Stimulated activated memory B cell treated with anti-CD40 and anti-IgM and Interleukin-4, amounts not matched to agents 10 μg/mL and 1 μg/mL and 100 μg/mL, for 72 hours (primary cell): ENCODE data around the gene EVC2.

Experiments
- ATAC-seq: fragments of 150-1000 bp; cut with Tn5 transposase; 2 replicates; pipeline ENCODE4 v1.10.0; 2021
- H3K27ac Mint-ChIP-seq: one replicate; pipeline ENCODE4 v1.8.0; 2022; ENCODE audit warnings: mild to moderate bottlenecking, mixed read lengths
- H3K27me3 Mint-ChIP-seq: one replicate; pipeline ENCODE4 v1.8.0; 2022; ENCODE audit warnings: mixed read lengths
- H3K36me3 Mint-ChIP-seq: one replicate; pipeline ENCODE4 v1.8.0; 2022; ENCODE audit warnings: mixed read lengths
- H3K4me1 Mint-ChIP-seq: one replicate; pipeline ENCODE4 v1.8.0; 2022; ENCODE audit warnings: mixed read lengths
- H3K4me3 Mint-ChIP-seq: one replicate; pipeline ENCODE4 v1.8.0; 2022; ENCODE audit warnings: mild to moderate bottlenecking, moderate library complexity, mixed read lengths
- H3K9me3 Mint-ChIP-seq: one replicate; pipeline ENCODE4 v1.8.0; 2022; ENCODE audit warnings: mixed read lengths

Gene EVC2

DNA sequence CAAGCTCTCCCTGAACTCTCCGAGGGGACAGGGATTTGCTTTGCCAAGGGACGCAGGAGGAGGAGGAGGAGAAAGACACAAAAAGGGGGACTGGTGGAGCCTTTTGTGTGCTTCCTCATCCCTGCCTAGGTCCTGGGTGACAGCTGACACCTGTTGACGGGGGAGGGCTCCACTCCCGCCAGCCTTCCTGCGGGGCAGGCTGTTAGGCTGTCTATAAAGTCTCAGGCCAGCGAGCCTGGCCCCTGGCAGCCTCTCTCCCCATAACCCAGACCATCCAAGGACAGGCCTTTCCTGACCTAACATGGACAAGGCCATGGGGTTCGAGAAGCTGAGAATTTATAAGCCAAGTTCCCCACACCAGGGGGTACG, 832 bp upstream of the EVC2 start:
- H3K4me1 Mint-ChIP-seq = peaks cover 6% of the 10 kb centered on the region
- no peaks in the 10 kb centered on the region for H3K36me3 Mint-ChIP-seq
- H3K27me3 Mint-ChIP-seq = peaks cover 51% of the 10 kb centered on the region
- H3K4me3 Mint-ChIP-seq = no peak overlapping the region
- H3K27ac Mint-ChIP-seq = no peak overlapping the region
- H3K9me3 Mint-ChIP-seq = peaks cover 7% of the 10 kb centered on the region
- ATAC-seq = no peak

GRCh38 chr4:5707778-5708448, 446 bp downstream of the EVC2 start:
- H3K4me3 Mint-ChIP-seq = peak overlapping the region; percentile 27
- peaks cover 12% of the 10 kb centered on the region for H3K9me3 Mint-ChIP-seq
- H3K27ac Mint-ChIP-seq = no peak overlapping the region
- H3K4me1 Mint-ChIP-seq = peaks cover 6% of the 10 kb centered on the region
- peaks cover 44% of the 10 kb centered on the region for H3K27me3 Mint-ChIP-seq
- no peak for ATAC-seq
- no peaks in the 10 kb centered on the region for H3K36me3 Mint-ChIP-seq

DNA sequence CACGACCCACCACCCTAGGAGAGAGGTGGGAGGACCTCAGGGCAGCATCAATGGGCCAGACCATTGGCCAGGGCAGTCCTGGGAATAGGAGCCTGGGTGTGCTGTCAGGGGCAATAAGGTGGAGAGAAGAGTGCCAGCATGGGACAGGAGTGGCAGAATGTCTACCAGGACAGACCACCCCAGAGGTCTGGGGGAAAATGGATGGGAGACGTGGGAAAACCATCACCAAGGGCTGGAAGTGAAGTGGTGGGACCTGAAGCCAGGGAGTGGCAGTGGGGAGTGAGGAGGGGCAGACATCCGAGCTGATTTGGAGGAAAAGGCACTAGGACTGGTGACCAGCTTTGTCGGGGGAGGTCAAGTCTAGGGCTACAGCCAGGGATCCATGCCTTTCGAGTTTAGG, 993 bp downstream of the EVC2 start:
- no peak for ATAC-seq
- peaks cover 45% of the 10 kb centered on the region for H3K27me3 Mint-ChIP-seq
- H3K9me3 Mint-ChIP-seq = peaks cover 9% of the 10 kb centered on the region
- H3K4me3 Mint-ChIP-seq = no peak overlapping the region
- peaks cover 6% of the 10 kb centered on the region for H3K4me1 Mint-ChIP-seq
- H3K27ac Mint-ChIP-seq = no peak overlapping the region
- H3K36me3 Mint-ChIP-seq = no peaks in the 10 kb centered on the region

DNA sequence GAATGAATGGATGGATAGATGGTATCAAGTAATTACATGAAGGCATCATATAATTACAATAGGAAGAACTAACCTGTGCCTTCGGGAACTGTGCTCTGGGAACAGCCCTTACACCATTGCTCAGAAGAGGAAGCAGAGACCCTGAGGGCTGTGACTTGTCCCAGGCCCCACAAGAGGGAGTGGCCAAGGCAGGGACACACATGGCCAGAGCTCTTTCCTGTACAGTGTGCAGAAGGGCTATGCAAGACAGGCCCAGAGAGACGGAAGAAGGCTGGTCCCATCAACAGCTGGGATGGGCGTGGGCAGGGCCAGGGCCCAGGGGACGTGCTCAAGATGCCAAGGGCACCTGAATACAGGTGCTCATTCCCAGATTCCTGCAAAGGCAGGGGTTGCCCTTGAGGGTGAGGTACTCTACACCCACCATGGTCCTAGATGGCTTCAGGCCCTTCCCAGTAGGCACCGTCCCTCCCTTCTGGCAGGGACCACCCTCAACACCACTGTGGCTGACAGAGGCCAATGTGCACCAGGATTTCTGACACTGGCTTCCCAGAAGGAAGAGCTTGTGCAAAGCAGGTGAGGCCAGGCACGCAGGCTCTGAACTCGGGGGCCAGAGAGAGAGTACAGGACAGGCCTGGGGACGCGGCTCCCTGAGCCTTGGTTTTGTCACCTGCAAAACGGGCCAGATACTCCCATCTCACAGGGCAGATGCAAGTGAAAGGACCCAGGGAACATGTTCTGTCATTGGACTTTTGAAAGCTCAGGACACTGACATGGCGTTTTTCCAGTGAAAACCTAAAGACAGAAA, 1.7 kb downstream of the EVC2 start:
- no peak overlapping the region for H3K4me3 Mint-ChIP-seq
- peaks cover 6% of the 10 kb centered on the region for H3K4me1 Mint-ChIP-seq
- H3K27me3 Mint-ChIP-seq = peaks cover 52% of the 10 kb centered on the region
- ATAC-seq = no peak
- H3K36me3 Mint-ChIP-seq = no peaks in the 10 kb centered on the region
- H3K9me3 Mint-ChIP-seq = peaks cover 13% of the 10 kb centered on the region
- no peak overlapping the region for H3K27ac Mint-ChIP-seq

GRCh38 chr4:5705647-5706320, 2.6 kb downstream of the EVC2 start:
- ATAC-seq = no peak
- Mint-ChIP-seq H3K27ac (no peak overlapping the region), H3K4me1 (peaks cover 5% of the 10 kb centered on the region), H3K27me3 (peaks cover 53% of the 10 kb centered on the region), H3K36me3 (no peaks in the 10 kb centered on the region), H3K9me3 (peaks cover 15% of the 10 kb centered on the region), H3K4me3 (no peak overlapping the region)

- H3K36me3 Mint-ChIP-seq = no peaks in the 10 kb centered on the region
- no peak for ATAC-seq
- H3K4me1 Mint-ChIP-seq = no peaks in the 10 kb centered on the region
- H3K4me3 Mint-ChIP-seq = no peak overlapping the region
- H3K9me3 Mint-ChIP-seq = peaks cover 15% of the 10 kb centered on the region
- no peak overlapping the region for H3K27ac Mint-ChIP-seq
- peaks cover 38% of the 10 kb centered on the region for H3K27me3 Mint-ChIP-seq
Measured at GRCh38 chr4:5704276-5704675, 4.1 kb downstream of the EVC2 start.

- Mint-ChIP-seq H3K9me3 (peaks cover 15% of the 10 kb centered on the region), H3K4me1 (no peaks in the 10 kb centered on the region), H3K27ac (no peak overlapping the region), H3K27me3 (peaks cover 34% of the 10 kb centered on the region), H3K4me3 (no peak overlapping the region), H3K36me3 (no peaks in the 10 kb centered on the region)
- ATAC-seq = no peak
Measured at GRCh38 chr4:5703831-5704230, 4.5 kb downstream of the EVC2 start.

- Mint-ChIP-seq H3K27me3 (peaks cover 23% of the 10 kb centered on the region), H3K4me3 (no peak overlapping the region), H3K27ac (no peak overlapping the region), H3K4me1 (no peaks in the 10 kb centered on the region), H3K9me3 (peaks cover 15% of the 10 kb centered on the region), H3K36me3 (no peaks in the 10 kb centered on the region)
- ATAC-seq = no peak
Measured at GRCh38 chr4:5701971-5702370, 6.4 kb downstream of the EVC2 start.

- no peak for ATAC-seq
- H3K4me1 Mint-ChIP-seq = no peaks in the 10 kb centered on the region
- H3K27me3 Mint-ChIP-seq = peaks cover 12% of the 10 kb centered on the region
- no peaks in the 10 kb centered on the region for H3K36me3 Mint-ChIP-seq
- H3K27ac Mint-ChIP-seq = no peak overlapping the region
- H3K9me3 Mint-ChIP-seq = peaks cover 15% of the 10 kb centered on the region
- H3K4me3 Mint-ChIP-seq = no peak overlapping the region
Measured at GRCh38 chr4:5700459-5700858, 7.9 kb downstream of the EVC2 start.

GRCh38 chr4:5696341-5696740, 12.0 kb downstream of the EVC2 start:
- no peak for ATAC-seq
- Mint-ChIP-seq H3K36me3 (no peaks in the 10 kb centered on the region), H3K4me3 (no peak overlapping the region), H3K27ac (no peak overlapping the region), H3K4me1 (no peaks in the 10 kb centered on the region), H3K27me3 (peaks cover under 1% of the 10 kb centered on the region), H3K9me3 (no peaks in the 10 kb centered on the region)

DNA sequence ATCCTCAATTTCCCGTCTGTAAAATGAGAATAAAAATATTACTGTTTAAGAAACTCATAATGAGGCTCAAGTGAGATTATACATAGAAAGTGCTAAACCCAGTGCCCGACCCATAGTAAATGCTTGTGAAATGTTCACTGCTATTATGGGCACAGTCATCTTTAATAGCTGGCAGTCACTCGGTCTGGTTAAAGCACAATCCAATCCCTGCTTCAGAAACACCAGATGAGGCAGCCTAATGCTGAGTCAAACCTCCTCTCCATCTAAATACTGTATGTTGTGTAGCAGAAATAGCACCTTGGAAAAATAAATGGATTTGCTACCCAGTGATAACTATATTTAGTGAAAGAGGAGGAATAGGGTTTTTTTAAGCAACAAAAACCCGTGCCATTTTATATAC, 14.5 kb downstream of the EVC2 start:
- no peak for ATAC-seq
- H3K36me3 Mint-ChIP-seq = no peaks in the 10 kb centered on the region
- no peaks in the 10 kb centered on the region for H3K9me3 Mint-ChIP-seq
- no peaks in the 10 kb centered on the region for H3K4me1 Mint-ChIP-seq
- no peaks in the 10 kb centered on the region for H3K27me3 Mint-ChIP-seq
- no peak overlapping the region for H3K4me3 Mint-ChIP-seq
- H3K27ac Mint-ChIP-seq = no peak overlapping the region

DNA sequence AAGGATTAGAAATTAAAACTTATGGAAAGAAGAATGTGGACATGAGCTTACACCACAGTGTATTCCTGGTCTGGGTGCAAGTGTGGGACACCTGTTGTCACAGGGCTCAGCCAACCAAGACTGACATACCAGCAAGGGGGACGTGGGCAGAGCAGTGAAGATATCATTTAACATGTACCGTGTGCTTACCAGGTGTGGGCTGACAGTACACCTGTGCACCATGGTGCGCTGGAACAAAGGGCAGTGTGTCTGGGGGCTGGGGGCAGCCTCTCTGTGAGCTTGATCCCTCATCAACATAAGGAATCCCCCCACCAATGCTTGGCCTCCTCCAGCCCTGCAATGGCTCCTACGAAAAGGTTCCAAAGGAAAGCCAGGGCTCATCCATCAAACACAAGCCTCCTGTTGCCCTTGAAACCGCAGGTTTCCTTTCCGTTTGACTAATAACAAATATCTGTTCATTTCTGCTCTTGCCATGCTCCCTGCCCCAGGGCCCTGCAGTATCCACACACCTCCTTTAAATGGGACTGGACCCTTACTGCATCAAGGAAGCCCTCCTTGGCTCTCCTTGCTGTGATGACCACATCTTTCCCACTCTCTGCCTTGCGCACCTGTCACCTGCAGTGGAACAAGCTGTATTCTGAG, 16.7 kb downstream of the EVC2 start:
- no peaks in the 10 kb centered on the region for H3K4me1 Mint-ChIP-seq
- no peak for ATAC-seq
- H3K27ac Mint-ChIP-seq = no peak overlapping the region

GRCh38 chr4:5689065-5689464, 19.3 kb downstream of the EVC2 start:
- Mint-ChIP-seq H3K4me1 (no peaks in the 10 kb centered on the region), H3K27me3 (no peaks in the 10 kb centered on the region), H3K4me3 (no peak overlapping the region), H3K9me3 (no peaks in the 10 kb centered on the region), H3K36me3 (no peaks in the 10 kb centered on the region), H3K27ac (no peak overlapping the region)
- ATAC-seq = no peak

More for the DNA sequence above, 16.7 kb downstream of the EVC2 start:
- Mint-ChIP-seq H3K9me3 (no peaks in the 10 kb centered on the region), H3K27me3 (no peaks in the 10 kb centered on the region), H3K4me3 (no peak overlapping the region), H3K36me3 (no peaks in the 10 kb centered on the region)

- H3K36me3 Mint-ChIP-seq = no peaks in the 10 kb centered on the region
Measured at GRCh38 chr4:5686338-5686737, 22.0 kb downstream of the EVC2 start.

GRCh38 chr4:5685296-5685695, 23.1 kb downstream of the EVC2 start:
- no peak for ATAC-seq
- H3K27ac Mint-ChIP-seq = no peak overlapping the region
- H3K36me3 Mint-ChIP-seq = no peaks in the 10 kb centered on the region
- H3K27me3 Mint-ChIP-seq = no peaks in the 10 kb centered on the region
- H3K4me1 Mint-ChIP-seq = no peaks in the 10 kb centered on the region
- no peaks in the 10 kb centered on the region for H3K9me3 Mint-ChIP-seq
- no peak overlapping the region for H3K4me3 Mint-ChIP-seq

More at GRCh38 chr4:5686338-5686737, 22.0 kb downstream of the EVC2 start:
- no peak for ATAC-seq
- Mint-ChIP-seq H3K4me3 (no peak overlapping the region), H3K27me3 (no peaks in the 10 kb centered on the region), H3K27ac (no peak overlapping the region), H3K4me1 (no peaks in the 10 kb centered on the region), H3K9me3 (no peaks in the 10 kb centered on the region)
